HG02588 (cell line): ENCODE measurements around the gene TTC34.

Source experiments
- ATAC-seq: cut with Tn5 transposase; IDR thresholded peaks from one replicate; pipeline ENCODE4 v1.9.1; 2021; ENCODE audit warnings: mild to moderate bottlenecking, moderate library complexity; ENCODE audit not compliant: unreplicated experiment

The TTC34 gene

DNA sequence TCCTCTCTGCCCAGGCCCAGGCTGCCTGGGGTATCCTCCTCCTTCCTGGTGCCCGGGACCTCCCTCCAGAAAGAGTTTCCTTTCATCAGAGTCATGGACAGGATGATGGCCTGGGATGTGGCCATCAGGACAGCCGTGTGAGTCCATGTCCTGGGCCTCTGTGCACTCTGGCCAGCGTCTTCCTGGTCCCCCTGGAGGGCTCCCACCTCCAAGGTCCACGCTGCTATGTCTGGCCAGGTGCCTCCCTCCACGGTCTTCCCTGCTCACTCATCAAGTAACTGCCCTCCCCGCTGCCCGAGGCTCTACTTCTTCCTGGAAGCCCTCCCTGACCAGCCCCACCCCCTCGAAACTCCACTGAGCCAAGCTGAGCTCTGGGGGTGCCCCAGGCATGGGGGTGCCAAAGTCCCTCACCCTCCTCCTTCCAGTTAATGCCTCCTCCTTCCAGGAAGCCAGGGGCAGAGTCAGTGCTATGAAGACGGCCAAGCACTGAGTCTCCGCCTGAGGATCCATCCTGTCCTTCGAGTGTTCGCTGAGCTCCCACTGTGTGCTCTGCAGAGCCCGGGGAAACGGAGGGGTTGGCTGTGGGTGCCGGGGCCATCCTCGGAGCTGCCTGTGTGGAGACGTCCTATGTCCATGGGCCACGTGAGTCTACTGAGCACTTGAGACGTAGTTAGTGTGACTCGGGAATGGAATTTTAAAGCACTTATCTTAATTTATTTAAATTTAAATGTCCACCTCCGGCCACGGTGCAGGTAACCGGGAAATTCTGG lies 28.5 kb upstream of the TTC34 start:
- ATAC-seq: no peak

DNA sequence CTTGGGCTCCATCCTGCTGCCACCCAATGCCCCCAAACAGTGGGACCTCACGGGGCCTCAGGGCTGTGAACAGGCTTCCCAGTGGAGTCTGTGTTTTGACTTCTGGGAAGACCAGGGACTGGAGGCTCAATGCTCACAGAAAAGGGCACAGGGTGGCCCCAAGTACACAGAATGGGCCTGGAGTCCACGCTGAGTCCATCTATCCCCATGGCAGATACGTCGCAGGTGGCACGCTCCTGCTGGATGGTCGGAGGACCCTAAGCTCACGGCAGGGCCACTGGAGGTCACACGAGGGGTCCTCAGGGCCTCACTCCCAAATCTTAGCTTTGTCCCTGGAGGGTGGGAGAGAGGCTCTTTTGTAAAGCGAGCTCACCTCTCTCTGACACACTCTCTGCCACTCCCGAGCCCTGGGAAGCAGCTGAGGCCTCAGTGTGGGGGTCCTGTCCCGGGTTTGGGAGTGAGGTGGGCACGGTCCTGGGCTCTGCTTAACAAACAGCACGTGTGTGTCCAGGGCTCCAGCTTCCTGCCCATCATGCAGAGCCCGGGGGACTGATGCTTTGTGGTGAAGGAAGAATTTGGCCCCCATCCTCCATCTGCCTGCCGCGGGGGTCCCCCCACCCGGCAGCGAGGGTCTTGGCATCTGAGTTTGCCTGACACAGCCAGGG lies 27.2 kb upstream of the TTC34 start:
- ATAC-seq: no peak

DNA sequence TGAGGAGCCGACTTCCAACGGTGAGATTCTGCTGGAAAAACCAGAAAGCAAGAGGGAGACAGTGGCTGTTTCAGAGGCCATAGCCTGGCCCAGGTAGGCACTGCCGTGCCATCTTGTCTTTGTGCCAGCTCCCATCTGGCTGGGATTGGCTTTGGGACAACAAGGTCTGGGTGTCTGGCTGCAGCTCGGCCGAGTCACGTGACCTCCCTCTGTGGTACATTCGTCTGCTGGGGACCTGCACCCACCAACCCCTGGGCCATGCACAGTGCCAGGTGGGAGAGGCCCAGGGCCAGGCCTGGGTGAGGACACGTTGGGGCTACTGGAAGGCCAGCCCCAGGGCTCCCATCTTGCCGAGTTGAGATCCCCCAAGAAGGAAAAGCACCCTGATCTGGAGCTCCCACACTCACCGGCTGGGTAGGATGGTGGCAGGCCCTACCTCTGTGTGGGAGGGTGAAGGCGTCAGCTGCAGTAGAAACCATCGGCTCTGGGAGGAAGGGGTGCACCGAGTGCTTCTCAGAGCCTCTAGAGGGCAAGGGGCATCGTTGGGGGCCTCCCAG lies 25.3 kb upstream of the TTC34 start:
- no peak for ATAC-seq

DNA sequence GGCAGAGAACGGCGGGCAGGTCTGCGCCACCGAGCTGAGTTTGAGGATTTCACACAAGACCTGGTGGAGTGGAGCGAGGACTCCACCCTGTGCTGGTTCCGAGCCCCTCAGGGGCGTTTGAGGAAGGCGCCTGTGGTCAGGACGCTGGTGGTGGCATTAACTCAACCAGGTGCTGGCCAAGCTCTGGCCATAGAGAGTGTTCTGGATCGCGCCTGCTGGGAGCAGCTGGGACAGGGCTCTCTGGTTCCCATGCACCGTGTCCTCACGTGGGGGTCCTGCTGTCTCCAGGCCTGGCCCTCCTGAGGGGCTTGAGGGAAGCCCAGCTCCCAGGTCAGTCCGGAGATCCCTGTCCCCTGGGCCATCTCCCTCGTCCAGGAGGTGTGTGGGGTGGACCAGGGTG lies 24.8 kb upstream of the TTC34 start:
- ATAC-seq: no peak

DNA sequence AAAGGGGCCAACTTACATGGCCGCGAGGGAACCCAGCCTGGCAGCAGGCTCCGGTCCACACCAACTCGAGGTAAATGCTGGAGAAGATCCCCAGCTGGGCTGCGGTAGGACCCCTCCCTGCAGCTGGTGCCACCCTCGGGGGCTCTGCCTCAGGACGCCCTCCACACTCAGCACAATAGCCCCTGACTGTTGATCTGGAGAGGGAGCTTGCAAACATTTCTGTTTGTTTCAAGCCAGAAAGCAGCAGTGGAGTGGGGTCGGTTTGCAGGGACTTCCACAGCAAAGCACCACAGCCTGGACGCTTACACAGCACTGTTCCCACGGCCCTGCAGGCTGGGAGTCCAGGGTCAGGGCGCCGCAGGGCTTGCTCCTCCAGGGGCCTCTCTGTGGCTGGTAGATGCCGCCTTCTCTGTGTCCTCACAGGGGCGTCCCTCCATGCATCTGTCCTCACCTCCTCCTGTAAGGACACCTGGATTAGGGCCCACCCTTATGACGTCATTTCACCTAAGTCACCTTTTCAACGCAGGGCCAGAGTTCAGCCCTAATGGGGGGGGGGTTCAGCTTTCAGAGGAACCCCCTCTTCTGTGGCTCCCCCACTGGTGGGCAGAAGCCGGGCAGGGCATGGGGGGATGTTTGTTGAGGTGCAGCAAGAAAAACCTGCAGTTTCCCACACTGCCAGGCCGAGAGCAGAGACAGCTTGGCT lies 24.1 kb upstream of the TTC34 start:
- no peak for ATAC-seq

DNA sequence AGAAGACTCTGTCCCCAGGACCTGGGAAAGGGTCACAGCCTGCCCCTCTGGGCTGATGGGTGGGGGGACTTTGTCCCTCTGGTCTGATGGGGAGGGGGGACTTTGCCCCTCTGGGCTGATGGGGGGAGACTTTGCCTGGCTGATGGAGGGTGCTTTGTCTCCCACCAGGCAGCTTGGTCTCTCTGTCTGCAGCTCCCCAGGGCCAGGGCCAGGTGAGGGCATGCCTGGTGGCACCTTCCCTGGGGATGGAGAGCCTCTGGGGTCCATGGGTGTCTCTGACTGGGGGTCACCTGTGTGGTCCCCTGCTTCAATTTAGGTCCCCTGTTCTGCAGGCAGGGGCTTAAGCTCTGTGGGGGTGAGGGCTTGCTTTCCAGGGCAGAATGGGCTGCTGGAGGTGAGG lies 23.5 kb upstream of the TTC34 start:
- no peak for ATAC-seq

DNA sequence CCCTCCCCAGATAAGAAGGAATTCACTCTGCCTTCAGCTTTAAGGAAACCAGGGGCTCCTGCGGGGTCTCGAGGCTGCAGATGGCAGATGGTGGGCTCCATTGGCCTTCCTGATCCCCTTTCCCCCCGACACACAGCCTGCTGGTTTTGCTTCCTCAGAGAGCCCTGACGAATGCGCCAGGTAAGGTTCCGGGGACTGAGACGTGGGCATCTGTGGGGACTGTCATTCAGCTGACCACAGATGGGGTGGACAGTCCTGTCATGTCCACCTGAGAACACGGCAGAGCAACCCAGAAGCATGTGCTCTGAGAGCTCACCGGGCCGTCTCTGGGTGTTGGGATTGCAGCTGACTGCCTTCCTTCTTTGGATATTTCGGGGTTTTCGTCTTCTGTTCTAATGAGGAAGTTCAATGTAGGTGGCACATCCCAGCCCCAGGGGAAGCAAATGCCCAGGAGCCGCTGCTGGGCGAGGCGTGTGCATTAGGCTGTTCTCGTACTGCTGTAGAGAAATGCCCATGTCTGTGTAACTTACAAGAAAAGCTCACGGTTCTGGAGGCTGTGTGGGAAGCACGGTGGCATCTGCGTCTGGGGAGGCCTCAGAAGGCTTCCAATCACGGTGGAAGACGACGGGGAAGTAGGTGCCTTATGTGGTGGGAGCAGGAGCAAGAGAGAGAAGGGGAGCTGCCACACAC lies 22.6 kb upstream of the TTC34 start:
- no peak for ATAC-seq

DNA sequence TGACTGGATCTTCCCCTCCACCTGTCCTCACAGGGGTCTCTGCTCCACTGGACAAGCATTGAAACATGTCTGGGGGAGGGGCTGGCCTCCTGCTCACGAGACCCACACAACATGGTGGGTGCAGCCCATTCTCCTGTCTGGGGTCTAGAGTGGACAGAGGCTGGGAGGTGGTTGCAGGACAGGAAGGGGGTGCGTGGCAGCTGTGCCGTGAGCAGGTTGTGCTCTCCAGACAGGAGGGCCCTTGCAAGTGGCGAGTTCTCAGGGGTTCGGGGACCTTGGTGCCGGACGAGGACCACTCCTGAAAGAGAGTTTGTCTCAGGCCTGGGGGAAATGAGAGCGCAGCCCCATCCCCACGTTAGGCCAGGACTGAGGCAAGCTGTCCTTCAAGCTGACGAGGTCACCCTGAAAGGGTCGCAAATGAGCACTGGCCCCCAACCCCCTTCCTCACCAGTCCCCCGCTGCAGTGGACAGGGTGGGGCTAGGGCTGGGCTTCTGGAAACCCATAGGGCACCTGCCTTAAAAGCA lies 21.2 kb upstream of the TTC34 start:
- no peak for ATAC-seq

DNA sequence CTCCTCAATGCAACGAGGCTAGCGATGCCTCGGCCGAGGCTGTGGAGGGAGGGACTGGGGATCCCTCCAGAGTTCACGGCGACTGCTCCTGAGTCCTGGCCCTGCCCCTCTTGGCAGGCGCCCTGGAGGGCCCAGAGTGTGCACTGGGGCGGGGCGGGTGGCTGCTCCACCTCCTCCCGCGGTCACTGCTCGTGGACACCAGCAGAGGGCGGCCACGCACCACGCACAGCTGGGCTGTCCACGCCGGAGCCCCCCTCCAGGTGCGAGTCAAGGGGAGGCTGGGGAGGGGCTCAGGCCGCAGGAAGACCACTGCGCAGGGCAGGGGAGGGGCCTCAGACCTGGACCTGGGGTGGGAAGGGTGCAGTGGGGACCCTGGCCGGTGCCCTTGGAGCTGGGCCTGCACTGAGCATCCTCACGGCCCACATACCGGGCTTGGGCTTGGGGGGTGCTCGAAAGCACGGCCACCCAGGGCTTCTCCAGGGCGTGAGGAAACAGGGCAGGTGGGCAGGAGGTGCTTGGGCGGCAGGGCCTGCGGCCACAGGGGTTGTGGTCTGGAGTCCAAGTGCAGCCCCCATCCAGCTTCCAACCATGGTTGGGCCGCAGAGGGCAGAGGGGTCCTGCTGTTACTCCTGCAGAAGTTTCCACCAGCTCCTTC lies 20.6 kb upstream of the TTC34 start:
- no peak for ATAC-seq

DNA sequence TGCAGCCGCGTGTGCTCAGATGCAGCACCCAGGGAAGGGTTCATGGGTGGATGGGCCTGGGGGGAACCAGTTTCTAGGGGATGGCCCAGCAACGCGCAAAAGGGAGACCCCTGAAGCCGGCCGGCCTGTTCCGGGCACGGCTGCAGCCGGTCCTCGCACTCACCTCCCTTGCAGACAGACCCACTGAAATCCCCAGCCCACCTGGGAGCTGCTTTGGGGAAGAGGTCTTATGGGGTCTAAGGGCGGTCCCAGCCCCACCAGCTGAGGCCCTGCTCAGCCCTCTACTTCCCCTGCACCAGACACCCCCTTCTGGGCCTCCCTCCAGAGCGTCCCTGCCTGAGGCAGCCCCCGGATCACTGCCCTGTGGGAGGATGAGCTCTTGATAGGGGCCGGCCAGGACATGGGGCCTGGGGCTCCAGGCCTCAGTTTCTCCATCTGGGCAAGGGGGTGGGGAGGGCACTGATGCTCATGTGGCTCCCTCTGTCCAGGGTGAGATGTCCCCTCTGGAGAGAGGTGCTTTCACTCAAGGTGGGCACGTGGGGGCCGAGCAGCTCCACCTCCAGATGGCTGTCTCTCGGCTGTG lies 20.0 kb upstream of the TTC34 start:
- no peak for ATAC-seq

DNA sequence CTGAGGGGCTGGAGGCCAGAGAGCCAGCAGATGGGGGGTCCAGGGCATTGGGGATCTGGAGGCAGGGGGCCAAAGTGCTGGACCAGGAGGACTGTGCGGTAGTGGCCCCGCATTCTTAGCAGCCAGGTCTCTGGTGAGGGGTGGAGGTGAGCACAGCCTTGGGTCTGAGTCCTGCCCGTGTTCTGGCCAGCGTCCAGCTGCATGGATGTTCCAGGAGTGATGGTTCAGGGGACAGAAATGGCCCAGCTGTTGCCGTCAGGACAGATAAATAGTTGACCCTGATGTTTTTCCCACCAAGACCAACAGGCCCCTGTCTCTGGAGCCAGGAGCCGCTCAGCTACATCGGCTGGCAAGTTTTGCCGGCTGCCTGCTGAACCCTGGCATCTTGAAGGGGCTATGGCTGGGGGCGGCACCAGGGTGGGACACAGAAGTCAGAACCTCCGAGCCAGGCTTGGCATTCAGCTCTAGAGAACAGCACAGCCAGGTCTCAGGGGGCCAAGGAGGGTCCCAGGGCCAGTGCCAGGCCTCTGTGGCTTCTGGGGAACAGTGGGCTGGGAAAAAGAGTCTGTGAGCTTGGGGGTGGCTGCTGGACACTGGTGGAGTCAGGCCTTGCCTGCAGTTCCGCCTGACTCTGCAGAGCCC lies 19.4 kb upstream of the TTC34 start:
- ATAC-seq: no peak

DNA sequence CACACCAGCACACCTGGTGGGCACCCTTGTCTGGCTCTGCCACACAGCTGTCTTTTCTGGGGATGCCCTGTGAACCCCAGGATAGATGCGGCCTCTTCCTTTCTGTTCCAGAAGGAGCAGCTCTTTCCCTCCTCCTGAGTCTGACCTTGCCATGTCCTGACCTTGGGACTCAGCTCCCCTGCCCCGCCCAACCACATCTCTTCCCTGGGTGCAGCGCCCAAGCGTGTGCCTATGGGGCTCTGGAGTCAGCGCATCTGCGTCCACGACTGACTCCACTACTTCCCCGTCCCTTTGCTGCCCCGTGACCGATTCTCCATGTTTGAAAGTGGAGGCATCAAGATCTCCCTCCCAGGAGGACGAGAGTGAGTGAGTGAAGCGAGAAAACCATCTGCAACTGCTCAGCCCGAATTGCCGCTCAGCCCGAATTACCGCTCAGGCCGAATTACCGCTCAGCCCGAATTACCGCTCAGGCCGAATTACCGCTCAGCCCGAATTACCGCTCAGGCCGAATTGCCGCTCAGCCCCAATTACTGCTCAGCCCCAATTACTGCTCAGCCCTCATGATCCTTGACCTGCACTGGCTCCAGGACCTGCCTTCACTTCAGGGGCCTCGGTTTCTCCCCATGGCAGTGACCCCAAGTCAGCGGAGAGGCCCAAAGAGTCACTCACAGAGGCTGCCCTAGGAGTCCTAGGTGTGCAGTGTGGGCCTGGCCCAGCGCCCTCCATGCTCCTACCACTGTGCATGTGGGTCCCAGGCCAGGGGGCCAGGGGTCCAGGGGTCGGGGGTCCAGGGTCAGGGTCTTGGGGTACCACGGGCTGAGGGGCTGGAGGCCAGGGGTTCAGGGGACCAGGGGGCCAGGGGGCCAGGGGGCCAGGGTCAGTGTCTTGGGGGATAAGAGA lies 18.6 kb upstream of the TTC34 start:
- ATAC-seq: no peak

DNA sequence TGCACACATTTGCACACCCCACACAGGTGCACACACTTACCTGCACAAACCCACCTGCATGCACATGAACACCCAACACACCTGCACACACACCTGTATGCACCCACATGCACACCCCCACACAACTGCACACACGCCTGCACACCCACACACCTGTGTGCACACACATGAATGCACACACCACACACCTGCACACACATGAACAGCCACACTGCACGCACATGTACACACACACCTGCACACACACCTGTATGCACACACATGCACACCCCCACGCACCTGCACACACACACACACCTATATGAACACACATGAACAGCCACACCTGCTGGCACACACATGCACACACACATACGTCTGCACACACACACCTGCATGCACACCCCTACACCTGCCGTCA lies 17.9 kb upstream of the TTC34 start:
- ATAC-seq: no peak

DNA sequence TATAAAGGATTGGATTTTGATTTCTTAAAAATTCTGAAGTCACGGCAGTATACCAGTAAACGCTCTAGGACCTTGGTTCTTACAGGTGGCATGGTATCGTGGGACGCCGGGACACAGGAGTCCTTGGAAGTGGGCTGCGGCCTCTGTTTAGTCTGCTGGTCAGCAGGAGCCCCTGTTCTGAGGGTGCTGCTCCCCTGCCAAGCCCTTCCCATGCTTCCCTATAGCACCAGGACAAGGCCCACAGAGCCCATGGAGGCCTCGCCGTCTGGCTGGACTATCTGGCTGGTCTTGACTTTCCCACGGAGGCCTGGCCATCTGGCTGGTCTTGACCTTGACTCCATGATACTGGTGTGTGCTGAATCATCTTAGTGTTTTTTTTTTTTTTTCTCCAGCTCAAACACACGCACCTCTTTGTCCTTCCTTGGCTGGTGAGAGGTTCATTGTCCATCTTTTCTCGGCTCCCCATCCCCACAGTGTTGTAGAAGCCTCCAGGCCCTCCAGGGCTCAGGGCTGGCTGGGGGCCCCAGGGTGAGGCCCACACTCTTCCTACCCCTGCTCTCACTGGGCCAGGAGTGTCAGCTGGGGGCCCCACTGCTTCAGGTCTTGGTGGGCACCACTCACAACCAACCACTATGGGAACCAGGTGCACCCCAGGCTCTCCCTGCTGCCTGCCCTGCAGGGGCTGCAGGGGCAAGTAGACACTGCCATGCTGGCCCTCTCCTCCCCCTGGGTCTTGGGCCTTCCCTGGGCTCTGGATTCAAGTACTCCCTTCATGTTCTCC lies 16.5 kb upstream of the TTC34 start:
- ATAC-seq: no peak

DNA sequence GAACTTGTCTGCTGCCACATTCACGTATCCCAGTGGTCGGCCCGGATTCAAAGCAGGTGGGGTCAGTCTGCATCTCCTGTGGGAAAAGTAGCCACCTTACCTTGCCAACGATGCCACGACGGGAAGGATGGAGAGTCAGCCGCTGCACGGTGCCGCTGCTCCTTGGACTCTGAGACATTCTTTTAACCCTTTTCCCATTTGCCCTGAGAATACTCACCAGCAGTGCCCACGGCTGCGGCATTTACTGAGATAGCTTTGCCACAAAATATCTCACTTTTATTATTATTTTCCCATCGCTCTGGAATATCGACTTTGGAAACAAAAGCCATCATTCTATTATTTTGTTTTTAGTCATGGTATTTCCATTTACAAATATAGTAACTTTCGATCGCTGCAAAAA lies 15.3 kb upstream of the TTC34 start:
- ATAC-seq: no peak

DNA sequence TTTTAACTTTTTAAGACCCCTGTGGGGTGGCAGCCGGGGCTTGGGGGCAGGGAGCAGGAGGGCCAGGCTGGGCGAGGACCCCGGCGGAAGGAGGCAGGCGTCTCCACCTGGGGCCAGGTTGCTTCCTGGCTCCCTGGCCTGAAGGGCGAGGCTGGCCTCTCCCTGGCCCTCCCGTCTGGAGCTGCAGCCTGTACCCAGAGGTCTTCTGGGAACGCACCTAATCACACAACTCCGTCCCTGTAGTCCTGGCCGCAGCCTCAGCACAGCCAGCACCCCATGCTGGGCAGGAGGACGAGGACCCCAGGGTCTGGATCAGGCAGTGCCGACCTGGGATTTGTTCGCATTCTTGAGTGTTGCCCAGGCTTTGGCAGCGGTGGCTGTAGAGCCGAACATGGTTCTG lies 14.1 kb upstream of the TTC34 start:
- ATAC-seq: no peak

DNA sequence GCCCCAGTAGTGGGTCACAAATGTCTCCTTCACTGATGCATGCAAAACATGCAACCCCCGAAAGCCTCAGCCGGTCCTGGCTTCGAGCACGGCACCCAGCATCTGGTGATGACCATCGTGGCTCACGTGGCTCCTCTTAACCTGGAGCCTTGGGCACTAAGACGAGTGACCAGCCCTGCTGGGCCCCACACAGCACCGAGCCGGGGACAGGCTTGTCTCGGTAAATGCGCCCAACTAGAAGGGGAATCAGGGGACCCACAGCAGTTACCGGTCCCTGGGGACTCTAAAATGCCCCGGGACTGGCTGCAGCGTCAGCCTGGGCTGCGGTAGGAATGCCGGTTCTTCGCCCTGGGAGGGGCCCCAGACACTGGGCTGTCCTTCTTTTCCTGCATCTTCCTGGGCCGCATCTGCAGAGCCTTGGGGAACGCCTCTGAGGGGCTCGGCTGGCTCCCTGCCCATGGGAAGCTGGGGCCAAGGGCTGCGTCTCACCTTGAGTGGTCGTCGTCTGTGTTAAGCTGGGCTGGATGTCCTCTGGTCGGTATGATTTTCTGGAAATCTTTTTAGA lies 13.1 kb upstream of the TTC34 start:
- ATAC-seq: no peak
